SK-N-SH treated with all-trans-retinoic acid at 6 μM for 48 hours (cell line): ENCODE results near the gene TTC33.

ENCODE experiments used
- ATAC-seq: fragments of 200-7000 bp; cut with Tn5 transposase; 3 replicates; pipeline ENCODE4 v1.9.1; 2020; ENCODE audit warnings: mild to moderate bottlenecking, moderate library complexity
- TCF4 ChIP-seq: fragments of 250-450 bp; sonication (Bioruptor Pico); IDR thresholded peaks from 2 replicates; pipeline ENCODE4 v1.8.0; 2021; ENCODE audit warnings: mild to moderate bottlenecking, moderate library complexity, borderline replicate concordance

TTC33 gene

GRCh38 chr5:40464511-40464910 is 291.2 kb downstream of the TTC33 start:
- no peak for ATAC-seq
- TF ChIP-seq TCF4 (CRISPR knock-in tag): no peak
